Sciatic nerve (tissue), 2 donors: ENCODE data around the gene LTF. TPM values are rescaled to one million over a fixed set of nuclear protein-coding genes. Genes with fewer than 3 reads are reported as not detected.
A peak's percentile ranks its signal among the peaks of the same experiment; 100 is the strongest.
"Not testable (repeated sequence)": the region's sequence is repeated elsewhere in the genome, so short reads cannot be mapped to it uniquely, and the experiment has no call there.

ENCODE experiments used
- ATAC-seq: fragments of 200-7000 bp; cut with Tn5 transposase; one replicate; pipeline ENCODE4 v1.9.1; 2020; ENCODE audit warnings: mild to moderate bottlenecking, moderate library complexity
- DNase-seq: peaks from one replicate; pipeline ENCODE4 v3.0.0-alpha.2; 2020; ENCODE audit warnings: low spot score
- intact Hi-C: fragments of 100-400 bp; cut with DNase I; formaldehyde crosslinking; loops from one replicate; pipeline ENCODE4 v1.14.2; 2022
- total RNA-seq: library from RNA; stranded (reverse); fragmentation: NEBNext Ultra II Directional; extraction: Animal tissue kit (Norgen Biotek cat#: 25700); gene quantifications from one replicate; pipeline ENCODE4 v1.2.1, GENCODE V29; 2021
- donor health status: DM: no; HTN: no; CAD: no.
- donor health status: DM: no; HTN: no; CAD: no.

The LTF gene
- total RNA-seq, 1 donor from 2014 or later: 11.3 TPM

DNA sequence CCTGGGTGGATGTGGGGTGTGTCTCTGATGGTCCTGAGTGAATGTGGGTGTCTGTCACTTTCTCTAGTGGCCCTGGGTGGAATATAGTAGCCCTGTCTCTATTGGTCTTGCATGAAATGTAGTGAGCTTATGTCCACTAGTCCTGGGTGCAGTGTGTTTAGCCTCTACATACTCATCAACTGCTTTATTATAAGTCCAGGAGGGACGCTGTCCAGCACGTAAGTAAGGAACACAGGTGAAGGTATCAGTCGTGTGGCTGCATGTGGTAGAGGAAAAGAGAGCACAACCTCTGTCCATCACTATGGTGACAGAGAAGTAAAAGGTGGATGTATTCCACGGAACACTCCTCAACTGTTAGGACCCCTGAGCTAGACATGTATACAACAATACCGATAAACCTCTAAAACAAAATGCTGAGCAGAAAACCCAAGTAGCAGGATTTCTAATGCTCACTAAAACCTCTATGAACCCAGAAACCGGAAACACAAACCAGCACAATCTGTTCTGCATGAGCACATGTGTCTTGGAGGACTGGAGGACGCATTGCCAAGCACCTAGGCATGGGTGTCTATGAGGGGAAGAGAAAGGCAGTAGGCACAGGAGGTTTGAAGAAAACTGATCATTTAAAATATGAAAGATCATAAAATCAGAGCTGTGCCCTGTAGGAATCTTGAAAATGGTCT, 11.0 kb downstream of the LTF start:
- DNase-seq (no peak), ATAC-seq (no peak)
- intact Hi-C loops: no loop called here

DNA sequence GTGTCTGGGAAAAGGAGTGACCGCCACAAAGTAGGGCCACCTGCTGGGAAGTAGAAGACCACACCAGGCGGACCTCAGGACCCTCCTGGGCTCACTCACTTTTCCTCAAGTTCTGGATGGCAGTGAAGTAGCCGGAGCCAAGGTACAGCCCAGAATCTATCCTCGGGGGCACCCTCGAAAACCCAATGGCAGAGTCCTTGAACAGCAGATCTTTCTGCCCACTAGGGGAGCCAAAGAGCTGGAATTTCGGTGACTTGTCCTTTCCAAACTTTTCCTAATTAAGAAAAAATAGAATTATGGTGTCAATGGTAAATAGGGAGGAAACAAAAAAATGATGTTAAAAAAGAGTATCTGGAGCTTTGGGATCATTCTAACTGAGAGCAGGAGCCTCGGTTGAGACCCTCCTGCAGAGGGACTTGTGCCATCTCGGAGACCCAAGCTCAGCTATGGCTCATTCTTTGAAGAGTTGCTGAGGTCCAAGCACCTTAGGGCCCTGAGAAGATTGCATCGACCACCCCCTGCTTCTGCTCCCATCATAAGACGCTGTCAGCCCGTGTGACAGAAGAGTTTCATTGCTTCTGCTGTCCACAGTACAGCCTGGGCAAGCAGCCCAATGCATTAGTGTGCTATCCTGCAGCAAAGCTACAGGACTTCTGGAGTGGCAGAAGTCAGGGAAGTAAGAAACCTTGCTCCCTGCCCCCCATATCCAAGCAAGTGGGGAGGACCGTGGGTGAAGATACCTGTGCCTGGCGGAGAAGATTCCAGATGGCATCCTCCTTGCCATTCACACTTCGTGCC, 14.8 kb downstream of the LTF start:
- ATAC-seq (no peak), DNase-seq (no peak)
- intact Hi-C loops: no loop called here

DNA sequence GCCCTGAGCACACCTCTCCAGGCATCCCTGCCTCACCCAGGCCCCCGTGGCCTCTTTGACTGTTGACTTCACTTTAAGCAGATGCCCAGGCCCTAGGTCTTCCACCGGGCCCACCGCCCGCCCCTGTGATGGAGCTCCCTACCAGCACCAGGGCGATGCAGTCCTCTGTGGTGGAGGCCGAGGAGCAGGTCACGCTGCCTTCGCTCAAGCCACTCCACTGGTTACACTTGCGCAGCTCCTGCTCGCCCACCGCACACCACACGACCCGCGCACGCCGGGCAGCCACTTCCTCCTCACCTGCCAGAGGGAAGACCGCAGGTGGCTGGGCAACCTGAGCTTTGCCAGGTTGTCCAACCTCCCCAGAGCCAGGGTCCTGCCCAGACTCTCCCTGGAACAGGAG, 16.0 kb downstream of the LTF start:
- ATAC-seq: no peak
- intact Hi-C loops: no loop called here
- DNase-seq: no peak

DNA sequence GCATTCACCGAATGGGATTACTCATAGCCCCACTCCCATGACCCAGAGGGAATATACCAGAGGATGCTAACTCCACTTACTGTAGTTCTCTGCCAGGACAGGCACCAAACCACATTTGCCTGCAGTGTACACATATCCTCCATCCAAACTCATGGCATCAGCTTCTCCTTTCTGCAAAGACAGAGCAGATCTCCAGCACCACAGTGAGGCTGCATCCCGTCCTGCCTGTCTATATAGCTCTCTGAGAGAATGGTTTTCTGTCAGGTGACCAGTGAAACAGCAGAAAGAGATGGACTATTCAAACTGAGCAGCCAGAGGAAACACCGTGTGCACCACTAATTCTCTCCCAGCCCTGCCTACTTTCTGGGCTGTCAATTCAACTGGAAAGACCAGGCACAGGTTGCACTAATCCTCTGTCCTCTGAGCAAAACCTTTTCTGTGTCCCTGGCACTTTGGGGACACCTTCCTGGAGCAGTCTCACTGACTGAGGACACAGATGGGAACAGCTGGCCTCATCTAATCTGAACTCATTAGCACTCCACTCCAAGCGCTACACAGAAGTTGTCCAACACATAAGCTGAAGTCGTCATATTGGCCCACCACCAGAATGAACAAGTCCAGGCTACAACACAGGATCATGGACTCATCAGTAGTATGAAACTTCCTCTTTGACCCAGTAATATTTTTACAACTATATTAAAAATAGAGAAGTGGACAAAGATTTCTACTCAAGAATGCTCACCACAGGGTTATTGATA, 17.3 kb downstream of the LTF start:
- peak; percentile 49 for ATAC-seq
- no peak for DNase-seq
- intact Hi-C loops: no loop called here

DNA sequence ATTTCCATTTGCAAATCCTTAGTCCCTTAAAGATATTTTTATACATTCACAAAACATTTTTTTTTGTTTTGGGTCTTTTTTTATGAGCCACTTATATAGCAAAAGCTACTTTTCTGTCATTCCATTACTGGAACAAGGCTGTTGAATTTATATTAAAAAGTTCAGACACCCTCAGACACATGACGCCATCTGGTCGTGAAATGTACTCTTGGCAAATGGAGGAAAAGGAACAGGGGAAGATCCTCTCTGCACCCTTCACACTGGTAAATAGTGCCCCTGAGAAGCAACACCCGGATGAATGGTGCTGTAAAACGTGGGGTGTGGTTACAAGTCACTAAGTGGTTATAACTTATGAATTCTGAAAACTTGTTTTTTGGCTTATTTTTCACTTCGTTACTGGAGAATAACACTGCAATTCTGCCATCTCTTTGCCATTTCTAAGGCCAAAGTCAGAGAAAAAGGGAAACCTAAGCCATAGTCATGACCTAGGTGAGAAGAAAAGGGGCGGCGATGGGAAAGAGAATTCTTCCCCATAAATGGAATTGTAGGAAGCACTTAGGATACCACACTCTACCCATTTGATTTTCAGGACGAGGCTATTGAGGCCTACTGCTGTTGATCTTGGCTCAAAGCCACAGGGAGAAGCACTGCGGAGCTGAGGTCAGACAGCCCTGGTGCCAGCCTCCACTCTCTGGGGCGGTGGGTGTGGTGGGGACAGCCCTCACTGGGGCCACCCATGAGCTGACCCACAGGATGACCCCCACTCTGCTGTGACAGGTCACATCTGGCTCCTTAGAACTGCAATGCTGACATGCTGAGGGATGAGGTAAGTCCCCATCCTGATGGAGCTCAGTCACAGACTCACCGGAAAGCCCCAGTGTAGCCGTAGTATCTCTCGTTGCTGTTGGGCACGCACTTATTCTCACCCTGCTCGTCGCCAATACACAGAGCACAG, 21.9 kb downstream of the LTF start:
- no peak for DNase-seq
- intact Hi-C loops: no loop called here
- ATAC-seq: peak; percentile 39

DNA sequence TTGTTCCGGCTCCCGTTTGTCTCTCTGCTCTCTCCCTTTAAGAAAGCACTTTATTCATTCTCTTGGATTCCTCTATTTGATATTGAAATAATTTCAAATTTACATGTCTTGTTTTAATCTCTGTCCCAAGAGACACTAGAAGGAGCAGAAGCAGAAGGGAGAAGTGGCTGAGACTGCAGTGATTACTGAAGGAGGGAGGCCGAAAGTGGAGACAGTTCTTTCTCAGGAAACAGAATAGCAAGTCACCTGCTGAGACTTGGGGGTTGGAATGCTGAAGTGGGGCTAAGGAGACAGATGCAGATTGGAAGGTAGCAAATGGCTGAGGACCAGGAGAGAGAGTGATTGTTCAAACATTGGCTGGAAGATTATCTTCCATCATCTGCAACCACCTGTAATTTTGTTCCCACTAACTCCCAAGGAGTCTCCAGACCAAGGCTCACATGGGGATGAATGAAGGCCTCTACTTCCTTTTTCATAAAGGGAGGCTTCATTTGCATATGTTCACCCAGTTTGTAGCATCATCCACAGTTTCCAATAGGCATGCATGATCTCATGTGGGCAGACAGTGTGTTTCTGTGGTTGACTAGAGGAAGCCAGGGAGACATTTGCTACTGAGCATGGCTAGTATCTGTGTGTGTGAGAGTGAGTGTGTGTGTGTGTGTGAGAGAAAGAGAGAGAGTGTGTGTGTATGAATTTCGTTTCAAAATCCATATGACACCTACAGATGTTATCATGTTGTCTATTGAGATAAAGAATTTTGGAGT, 24.0 kb downstream of the LTF start:
- DNase-seq (no peak), ATAC-seq (no peak)
- intact Hi-C loops: no loop called here

DNA sequence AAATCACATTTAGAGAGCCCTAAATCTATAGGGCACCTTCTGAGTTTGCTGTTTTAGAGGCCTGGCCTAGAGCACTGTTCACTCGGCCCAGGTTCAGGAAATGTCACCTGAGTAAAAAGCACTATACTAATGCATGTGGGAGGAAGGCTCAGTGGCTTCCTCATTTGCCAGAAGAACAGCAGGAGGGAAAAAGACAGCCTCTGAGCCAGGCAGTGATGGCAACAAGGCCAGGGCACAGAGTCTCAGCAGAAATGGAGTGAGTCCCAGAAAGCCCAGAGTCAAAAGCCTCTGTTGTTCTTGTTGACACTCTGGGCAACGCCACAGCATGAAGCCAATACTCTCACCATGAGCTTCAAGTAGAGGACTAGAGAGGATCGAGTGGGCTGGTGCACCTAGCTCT, 25.9 kb downstream of the LTF start:
- ATAC-seq (no peak), DNase-seq (no peak)
- intact Hi-C loops: no loop called here

DNA sequence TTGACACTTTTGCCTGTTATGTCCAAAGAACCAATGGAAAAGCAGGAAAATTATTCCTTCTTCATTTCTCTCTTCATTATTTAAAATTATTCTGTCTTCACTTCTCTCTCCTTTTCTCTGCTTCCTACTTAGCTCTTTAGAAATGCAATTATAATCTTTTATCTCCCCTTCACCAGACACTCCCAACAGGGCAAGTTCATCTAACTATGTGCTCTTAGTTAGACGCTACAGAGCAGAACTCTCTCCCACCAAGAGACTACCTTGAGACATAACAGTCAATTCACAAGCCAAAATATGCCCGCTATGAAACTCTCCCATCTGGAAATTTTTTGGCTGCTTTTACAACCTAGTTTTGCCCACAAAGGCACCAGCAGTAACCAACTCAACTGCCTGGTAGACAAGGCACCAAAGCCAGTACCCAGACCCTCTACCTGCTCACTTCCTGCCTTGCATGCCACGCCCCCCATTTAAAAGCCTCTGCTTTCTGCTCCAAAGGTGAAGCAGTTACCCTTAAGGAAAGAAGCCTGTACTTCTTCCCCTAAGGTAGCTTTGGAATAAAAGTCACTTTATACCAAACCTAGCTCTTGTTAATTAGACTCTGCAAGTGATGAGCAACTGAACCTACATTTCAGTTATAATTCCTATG, 29.5 kb downstream of the LTF start:
- ATAC-seq (no peak), DNase-seq (no peak)
- intact Hi-C loops: no loop called here

DNA sequence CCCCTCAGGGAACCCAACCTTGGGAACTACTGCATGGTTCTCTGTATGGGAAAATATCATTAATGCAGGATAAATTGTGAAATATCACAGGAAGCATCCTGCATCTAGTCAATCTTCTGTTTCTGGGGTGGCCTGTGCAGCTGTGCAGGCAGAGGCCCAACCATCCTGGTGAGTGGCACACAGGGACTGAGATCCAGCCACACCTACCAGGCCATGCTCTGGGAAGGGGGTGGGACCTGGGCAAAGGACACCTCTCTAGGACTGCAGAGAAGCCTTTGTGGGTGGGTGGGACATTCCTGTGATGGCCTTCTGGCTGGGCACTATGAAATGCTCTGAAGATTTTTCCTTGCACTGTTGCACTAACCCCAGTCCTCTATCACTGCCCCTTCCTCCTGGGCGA, 30.9 kb downstream of the LTF start:
- ATAC-seq: no peak
- no peak for DNase-seq
- intact Hi-C loops: no loop called here

DNA sequence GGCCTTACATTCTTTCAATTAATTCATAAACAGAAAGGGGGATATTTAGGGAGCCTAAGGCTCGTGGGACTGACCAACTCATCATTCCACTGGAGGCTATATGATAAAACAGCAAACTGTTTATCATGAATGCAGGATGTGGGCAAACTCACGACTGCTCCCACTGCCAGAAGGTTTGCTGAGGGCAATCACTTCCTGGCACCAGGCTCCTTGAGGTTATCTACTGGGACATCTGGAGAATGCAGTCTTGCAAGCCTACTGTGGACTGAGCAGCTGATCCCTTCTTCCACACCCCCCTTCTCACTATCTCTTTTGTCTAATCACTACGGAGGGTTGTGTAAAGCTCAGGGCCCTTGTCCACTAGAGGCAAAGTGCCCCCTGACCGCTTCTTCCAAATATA, 31.6 kb downstream of the LTF start:
- intact Hi-C loops, DNase-seq, ATAC-seq: not testable (repeated sequence)

DNA sequence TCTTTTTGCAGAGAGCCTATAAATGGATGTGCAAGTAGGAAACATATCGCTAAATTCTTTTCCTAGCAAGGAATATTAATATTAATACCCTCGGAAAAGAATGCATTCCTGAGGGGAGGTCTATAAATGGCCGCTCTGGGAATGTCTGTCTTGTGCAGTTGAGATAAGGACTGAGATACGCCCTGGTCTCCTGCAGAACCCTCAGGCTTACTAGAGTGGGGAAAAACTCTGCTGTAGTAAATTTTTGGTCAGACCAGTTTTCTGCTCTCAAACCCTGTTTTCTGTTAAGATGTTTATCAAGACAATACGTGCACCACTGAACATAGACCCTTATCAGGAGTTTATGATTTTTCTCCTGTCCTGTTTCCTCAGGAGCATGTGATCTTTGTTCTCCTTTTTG, 32.8 kb downstream of the LTF start:
- intact Hi-C loops, ATAC-seq, DNase-seq: not testable (repeated sequence)

DNA sequence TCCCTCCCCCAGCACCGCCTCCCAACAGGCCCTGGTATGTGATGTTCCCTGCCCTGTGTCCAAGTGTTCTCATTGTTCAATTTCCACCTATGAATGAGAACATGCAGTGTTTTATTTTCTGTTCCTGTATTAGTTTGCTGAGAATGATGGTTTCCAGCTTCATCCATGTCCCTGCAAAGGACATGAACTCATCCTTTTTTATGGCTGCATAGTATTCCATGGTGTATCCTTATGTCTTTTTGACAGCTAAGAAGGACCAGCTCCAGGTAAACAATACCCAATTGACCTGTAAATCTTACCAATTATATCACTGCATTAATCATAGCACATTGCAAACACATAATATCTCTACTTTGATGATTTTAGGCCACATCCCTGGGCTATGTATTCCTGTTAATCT, 33.8 kb downstream of the LTF start:
- ATAC-seq, intact Hi-C loops, DNase-seq: not testable (repeated sequence)

DNA sequence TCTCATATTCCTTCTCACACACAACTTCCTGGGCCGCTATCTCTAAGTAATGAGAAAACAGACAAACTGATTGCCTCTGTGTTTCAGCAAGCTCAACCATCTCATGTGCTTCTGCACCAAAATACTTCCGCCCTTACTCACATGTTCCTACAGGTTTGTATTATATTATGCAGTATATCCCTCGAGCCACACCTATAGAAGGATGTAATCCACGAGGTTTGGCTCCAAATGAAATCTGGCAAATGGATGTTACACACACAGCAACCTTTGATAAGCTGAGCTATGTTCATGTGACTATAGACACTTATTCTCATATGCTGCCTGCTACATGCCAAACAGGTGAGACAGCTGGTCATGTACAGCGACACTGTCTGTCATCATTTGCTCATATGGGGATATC, 35.0 kb downstream of the LTF start:
- intact Hi-C loops: no loop called here

DNA sequence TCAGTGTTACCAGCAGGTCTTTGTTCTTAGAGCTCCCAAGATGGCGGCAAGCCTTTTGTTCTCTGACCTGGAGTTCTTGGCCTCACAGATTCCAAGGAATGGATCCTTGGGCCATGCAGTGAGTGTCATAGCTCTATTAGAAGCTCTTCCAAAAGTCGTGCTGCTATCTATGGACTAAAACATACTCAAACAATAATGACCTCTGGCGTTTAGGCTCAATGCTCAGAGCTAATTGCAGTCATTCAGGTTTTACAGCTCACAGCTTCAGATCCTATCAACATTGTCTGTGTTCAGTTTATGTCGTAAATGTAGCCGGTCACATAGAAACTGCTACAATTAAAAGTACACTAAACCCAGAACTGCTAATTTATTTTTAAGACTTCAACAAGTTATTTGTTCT, 35.5 kb downstream of the LTF start:
- no peak for ATAC-seq
- intact Hi-C loops: no loop called here
- no peak for DNase-seq

More for the DNA sequence above, 35.0 kb downstream of the LTF start:
- DNase-seq (no peak), ATAC-seq (no peak)

DNA sequence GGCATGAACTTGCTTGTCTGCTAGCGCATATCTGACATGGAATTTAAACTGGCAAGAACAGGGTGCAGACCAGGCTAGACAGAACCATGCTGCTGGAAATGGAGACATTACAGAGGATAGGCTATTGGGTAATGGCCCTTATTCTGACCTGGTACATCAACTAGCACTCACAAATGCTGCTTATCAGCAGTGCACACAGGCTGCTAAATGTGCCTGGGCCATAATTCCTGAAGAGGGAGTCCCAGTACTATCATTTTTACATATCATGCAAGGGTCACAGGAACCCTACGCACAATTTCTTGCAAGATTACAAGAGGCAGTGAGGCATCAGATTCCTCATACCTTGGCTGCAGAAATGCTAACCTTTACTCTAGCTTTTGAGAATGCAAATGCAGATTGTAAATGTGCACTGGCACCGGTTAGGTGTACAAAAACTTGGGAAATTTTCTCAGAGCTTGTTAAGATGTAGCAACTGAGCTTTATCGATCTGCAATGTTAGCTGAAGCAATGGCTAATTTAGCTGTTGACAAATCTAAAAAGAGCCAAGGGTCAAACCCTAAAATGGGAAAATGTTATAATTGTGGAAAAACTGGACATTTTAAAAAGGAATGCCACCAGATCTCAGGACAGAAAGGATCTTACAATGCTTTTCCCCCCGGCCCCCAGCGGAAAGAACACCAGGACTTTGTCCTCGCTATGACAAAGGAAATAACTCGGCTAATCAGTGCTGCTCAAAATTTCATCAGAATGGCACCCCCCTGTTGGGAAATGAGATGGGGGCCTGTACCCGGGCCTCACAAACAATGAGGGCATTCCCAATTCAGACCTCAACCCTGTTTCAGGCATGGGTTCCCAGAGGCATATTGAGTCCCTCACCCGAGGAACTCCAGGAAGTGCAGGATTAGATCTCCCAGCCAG, 36.5 kb downstream of the LTF start:
- intact Hi-C loops: no loop called here
- ATAC-seq (no peak), DNase-seq (no peak)

DNA sequence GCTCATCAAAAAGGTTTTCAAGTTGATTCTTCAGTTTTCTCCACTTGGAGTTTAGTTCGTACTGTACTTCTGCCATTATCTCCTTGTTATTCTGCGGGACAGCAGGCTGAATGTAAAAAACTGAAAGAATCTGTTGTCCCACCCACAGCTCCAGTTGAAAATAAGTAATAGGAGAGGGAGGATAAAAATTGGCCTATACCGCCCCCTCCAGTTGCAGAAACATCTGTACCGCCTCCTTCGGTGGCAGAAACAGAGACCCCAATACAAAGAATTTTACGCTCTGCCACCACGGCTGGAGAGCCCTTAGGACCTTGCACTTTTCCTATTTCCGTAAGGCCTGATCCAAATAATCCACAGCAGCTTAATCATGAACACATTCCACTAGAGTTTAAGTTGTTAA, 37.3 kb downstream of the LTF start:
- ATAC-seq, intact Hi-C loops, DNase-seq: not testable (repeated sequence)

DNA sequence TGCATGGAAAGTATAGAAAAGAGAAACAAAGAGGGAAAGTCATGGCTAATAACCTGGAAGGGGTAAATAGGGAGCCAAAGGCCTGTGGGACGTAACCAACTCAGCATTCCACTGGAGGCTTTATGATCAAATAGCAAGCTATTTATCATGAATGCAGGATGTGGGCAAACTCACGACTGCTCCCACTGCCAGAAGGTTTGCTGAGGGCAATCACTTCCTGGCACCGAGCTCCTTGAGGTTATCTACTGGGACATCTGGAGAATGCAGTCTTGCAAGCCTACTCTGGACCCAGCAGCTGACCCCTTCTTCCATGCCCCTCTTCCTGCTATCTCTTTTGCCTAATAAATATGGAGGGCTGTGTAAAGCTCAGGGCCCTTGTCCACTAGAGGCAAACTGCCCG, 38.2 kb downstream of the LTF start:
- ATAC-seq, intact Hi-C loops: not testable (repeated sequence)

More for the DNA sequence above, 38.2 kb downstream of the LTF start:
- DNase-seq: not testable (repeated sequence)
